Activated CD8-positive, alpha-beta memory T cell treated with anti-CD3 and anti-CD28 coated beads for 24 hours (primary cell): ENCODE data around the gene PNPLA6.
"Not testable (repeated sequence)": the region's sequence is repeated elsewhere in the genome, so short reads cannot be mapped to it uniquely, and the experiment has no call there.

Experiments used
- DNase-seq: peaks from one replicate; pipeline ENCODE4 v3.0.0-alpha.2; 2020

PNPLA6 gene

DNA sequence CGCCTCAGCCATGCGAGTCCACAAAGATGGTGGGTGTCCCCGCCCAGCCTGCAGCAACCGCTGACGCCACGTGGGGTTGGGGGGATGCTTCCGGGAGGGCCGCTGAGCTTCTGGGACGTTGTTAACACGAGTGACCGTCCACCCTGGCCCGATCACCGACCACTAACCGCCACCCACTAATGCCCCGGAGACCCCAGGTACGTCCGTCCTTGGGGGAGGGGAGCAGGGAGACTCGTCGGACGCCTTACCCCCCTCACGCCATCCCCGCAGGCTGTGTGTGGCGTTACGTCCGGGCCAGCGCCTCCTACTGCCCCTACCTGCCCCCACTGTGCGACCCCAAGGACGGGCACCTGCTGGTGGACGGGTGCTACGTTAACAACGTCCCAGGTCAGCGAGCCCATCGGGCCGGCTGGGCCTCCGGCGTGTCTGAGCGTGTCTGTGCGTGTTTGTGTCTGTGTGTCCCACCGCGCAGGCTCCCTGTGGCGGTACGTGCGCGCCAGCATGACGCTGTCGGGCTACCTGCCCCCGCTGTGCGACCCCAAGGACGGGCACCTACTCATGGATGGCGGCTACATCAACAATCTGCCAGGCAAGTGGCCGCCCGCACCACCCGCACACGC lies 21.3 kb downstream of the PNPLA6 start:
- no peak for DNase-seq

DNA sequence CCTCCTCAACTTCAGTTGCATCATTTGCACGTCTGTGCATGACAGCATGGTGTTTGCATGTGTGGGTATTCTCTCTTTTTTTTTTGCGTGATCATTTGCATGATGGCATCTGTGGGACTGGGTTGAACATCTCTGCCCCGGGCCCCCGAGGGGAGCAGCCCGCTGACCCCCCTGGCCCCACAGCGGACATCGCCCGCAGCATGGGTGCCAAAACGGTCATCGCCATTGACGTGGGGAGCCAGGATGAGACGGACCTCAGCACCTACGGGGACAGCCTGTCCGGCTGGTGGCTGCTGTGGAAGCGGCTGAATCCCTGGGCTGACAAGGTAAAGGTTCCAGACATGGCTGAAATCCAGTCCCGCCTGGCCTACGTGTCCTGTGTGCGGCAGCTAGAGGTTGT lies 23.1 kb downstream of the PNPLA6 start:
- DNase-seq = no peak

DNA sequence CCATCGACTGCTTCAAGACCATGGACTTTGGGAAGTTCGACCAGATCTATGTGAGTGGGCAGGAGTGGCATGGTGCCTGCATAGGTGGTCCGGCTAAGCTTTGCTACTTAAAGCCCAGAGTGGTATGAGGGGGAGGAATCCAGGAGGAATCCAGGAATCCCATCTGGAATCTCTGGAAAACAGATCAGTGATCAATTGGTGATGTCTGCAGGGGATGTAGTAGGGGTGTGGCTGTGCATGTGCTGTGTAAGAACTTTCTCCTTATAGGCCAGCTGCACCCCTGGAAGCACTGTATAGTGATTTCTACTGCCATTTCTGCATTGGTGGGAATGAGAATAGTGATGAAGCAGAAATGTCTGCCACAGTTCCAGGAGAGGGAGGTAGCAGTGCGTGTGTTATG lies 23.6 kb downstream of the PNPLA6 start:
- DNase-seq = no peak

DNA sequence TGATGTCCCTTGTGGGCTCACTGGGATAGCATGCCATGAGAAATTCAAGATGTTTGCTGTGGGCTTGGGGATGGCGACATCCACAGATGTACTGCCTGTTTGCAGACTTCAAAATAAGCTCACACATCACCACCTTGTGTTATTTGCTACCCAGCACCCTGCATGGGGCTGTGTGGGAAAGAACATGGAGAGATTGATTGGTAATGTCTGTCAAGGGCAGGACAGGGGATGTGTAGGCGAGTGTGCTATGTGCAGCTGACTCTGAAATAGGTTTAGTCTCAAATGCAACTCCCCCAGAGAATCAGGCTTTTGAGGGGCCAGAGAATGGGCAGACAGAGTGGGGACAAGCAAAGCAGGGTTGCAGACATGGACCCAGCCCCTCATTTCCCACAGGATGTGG lies 24.7 kb downstream of the PNPLA6 start:
- no peak for DNase-seq

DNA sequence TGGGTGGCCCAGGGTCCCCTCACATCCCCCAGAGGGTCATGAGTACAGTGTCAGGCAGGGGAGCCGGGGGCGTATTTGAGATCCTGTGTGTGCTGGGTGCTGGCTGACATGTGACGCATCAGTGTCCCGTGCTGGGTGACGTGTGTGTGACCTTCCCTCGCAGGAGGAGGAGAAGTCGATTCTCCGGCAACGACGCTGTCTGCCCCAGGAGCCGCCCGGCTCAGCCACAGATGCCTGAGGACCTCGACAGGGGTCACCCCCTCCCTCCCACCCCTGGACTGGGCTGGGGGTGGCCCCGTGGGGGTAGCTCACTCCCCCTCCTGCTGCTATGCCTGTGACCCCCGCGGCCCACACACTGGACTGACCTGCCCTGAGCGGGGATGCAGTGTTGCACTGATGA lies 25.8 kb downstream of the PNPLA6 start:
- no peak for DNase-seq

DNA sequence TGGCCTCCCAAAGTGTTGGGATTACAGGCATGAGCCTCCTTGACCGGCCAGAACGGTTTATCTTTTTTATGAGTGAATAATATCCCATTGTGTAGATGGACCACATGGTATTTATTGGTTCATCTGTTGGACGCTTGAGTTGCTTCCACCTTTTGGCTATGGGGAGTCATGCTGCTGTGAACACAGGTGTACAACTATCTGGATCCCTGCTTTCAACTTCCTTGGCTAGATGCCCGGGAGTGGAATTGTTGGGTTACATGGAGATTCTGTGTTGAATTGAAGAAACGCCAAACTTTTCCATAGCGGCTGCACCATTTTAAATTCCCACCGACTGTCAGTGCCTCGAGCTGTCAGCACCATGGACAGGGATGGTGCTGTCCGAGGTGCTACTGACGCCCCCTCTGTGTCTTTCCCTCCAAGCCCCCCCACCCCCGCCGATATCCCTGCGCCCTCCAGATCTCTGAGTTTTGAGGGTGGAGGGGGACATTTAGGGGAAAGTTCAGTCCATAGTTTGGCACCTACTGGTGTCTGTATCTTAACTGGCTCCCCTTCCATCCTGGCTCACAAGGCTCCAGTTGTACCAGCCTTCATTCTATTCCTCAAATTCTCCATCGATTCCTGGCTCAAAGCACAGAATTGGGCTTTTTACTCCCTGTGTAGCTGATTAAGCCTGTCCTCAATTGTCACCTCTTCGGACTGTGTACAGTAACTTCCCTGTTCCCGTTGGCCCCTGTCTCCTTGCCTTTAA lies 27.3 kb downstream of the PNPLA6 start:
- no peak for DNase-seq

DNA sequence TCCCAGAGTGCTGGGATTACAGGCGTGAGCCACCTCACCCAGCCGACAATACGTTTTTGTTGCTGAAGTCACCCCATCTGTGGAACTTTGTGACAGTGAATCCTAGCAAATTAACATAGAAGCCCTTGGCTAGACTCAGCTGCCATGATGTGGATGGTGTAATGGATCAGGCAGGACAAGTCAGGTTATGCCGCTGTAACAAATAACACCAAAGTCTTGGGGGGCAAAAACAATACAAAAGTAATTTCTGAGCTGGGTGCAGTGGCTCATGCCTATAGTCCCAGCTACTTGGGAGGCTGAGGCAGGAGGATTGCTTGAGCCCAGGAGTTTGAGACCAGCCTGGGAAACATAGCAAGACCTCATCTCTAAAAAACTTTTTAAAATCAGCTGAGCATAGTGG lies 29.3 kb downstream of the PNPLA6 start:
- no peak for DNase-seq

DNA sequence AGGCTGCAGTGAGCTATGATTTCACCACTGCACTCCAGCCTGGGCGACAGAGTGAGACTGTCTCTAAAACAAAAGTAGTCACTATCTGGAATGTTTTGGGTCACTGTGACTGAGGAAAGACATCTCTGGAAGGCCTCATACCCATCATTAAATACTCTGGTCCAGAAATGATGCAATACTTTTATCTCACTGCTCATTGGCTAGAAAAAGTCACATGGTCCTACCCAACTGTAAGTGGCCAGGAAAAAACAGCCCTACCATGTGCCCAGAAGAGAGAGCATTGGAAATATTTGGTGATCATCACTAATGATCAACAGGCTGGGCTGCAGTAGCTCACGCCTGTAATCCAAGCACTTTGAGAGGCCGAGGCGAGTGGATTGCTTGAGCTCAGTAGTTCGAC lies 29.8 kb downstream of the PNPLA6 start:
- DNase-seq = no peak

DNA sequence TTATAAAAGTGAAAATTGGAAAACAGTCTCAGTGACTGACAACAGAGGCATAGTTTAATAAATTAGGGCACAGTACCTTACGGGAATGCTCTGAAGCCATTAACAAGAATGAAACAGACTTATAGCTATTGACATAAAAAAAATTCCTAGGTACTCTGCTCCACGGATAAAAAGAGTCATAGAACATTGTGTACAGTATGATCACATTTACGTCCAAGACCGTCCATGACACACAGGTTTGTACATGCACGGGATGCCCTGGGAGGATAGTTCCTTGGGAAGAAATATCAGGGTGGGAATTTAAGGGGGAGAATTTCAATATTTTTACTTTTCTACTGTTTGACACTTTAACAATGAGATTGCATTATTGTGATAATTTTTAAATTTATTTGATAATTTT lies 35.2 kb downstream of the PNPLA6 start:
- DNase-seq = no peak

DNA sequence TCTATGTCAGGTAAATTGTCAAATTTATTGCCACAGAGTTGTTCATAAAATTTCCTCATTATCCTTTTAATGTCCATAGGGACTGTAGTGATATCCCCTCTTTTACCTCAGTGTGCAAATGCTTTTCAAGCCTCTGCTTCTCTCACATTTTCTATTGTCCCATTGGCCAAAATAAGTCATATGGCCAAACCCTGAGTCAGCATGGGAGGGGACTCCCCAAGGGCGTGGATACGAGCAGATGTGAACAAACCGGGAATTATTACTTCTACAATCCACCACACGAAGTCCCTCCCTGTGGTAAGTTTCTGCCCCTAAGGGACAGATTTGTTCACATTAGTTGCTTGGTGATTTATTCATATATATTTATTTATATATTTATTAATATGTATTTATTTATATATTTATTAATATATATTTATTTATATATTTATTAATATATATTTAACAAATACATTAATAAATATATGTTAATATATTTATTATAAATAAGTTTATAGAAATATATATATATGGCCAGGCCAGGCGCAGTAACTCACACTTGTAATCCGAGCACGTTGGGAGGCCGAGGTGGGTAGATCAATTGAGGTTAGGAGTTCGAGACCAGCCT lies 40.0 kb downstream of the PNPLA6 start:
- DNase-seq = no peak

DNA sequence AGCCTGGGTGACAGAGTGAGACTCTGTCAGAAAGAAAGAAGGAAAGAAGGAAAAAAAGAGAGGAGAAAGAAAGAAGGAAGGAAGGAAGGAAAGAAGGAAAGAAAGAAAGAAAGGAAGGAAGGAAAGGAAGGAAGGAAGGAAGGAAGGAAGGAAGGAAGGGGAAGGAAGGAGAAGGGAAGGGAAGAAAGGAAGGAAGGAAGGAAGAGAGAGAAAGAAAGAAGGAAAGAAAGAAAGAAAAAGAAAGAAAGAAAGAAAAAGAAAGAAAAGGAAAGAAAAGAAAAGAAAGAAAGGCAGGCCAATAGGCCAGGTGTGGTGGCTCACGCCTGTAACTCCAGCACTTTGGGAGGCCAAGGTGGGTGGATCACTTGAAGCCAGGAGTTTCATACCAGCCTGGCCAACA lies 41.9 kb downstream of the PNPLA6 start:
- not testable (repeated sequence) for DNase-seq

DNA sequence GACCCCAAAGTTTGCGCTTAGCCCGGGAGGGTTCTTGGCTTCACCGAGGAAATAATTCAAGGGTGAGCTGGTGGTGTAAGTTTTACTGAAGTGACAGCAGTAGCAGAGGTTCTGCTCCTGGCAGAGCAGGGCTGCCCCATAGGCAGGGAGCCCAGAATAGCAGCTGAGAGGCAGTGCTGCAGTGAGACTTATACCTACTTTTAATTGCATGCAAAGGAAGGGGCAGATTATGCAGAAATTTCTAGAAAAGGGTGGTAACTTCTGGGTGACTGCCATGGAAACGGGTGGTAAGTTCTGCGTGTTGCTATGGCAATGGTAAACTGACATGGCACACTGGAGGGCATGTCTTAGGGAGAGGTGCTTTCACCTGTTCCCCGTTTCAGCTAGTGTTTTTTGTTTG lies 42.6 kb downstream of the PNPLA6 start:
- DNase-seq = no peak

DNA sequence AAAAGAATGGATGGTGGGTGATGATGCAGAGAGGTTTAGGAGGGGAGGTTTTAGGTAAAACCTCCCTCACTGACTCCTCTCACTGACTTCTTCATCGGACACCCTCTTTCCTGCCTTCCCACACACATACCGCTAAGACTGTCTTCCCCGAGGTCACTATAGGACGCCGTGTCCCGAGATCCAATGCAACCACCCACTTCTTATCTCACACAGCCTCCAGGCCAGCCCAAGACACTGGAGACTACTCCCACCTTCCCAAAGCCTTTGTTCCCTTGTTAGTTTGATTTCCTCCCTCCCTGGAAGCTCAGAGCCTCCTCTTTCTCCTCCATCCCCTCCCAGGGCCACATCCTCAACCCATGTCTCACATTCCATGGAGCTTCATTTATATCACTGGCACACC lies 43.7 kb downstream of the PNPLA6 start:
- no peak for DNase-seq

DNA sequence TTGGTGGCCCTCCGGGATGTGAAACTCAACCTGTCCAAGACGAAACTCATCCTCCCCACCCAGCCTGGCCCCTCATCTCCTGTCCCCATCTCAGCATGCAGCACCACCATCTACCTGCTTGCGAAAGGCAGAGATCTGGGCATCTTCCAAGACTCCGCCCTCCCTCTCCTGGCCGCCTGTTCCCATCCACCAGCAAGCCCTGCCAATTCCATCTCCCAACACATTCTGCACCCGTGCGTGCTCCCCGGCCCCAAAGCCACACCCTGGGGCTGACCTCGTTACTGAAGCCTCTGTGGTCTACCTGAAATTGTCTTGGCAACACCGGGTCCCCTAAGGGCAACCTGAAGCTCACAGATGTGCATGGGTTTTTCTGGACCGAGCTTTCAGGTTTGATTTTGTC lies 46.9 kb downstream of the PNPLA6 start:
- DNase-seq = no peak

DNA sequence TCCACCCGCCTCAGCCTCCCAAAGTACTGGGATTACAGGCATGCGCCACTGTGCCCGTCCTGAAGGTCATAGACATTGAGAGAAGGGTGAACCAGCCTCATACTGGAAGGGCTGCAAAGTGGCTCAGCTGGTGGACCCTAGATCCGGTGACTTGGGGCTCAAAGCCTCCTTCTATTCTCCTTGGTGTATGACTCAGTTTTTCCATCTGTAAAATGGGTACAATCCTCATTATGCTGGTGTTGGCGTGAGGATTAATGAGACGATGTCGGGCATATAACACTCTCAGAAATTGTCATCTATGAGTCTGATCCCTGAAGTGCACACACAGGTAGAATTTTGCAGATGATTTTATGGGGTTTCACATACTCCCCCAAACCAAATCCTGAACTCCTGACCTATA lies 54.3 kb downstream of the PNPLA6 start:
- DNase-seq = no peak

DNA sequence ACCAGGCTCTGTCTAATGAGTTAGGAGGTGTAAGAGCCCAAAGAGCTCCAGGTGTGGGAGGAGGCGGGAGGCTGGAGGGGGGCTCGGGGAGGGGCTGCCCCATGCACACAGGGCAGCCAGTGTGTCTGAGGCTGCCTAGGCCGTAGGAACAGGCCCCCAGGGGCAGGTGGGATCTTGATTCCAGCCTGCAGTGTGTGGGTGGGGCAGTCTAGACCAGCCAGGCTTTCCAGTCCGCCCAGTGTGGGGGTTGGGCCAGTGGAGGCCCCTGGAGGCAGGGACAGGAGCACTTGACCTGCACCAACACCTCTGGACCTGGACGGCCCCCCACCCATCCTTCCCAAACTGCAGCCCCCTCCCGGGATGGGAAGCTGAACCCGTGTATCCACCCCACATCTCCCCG lies 54.7 kb downstream of the PNPLA6 start:
- DNase-seq = no peak

DNA sequence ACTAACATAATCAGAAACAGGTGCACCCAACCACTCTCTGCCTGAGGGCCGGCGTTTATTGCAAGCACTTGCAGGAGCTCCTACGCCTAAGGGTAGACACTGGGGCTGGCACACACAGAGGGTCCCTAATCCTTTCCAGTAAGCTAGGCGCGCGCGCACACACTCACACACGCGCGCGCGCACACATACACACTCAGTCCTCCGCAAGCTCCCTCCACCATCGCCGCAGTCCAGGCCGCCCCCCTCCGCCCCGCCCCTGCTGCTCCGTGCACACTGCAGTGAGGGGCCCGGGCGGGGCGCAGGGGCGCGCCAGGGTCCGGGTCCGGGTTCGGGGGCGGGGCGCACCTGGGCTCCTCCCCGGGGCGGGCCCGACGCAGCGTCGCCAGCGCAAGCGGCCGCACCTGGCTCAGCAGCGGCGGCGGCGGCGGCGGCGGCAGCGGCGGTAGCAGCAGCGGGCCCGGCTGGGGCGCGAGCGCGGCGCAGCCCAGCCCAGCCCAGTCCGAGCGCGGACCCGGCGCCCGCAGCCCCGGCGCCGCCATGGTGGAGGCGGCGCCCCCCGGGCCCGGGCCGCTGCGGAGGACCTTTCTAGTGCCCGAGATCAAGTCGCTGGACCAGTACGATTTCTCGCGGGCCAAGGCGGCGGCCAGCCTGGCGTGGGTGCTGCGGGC lies 60.1 kb downstream of the PNPLA6 start, which contains the start of gene CAMSAP3:
TSS of gene CAMSAP3 (plus strand) at position 398 of the 668 bp plus-strand sequence. CDS start at position 538, 140 bp downstream.
- peak; percentile 74 for DNase-seq

DNA sequence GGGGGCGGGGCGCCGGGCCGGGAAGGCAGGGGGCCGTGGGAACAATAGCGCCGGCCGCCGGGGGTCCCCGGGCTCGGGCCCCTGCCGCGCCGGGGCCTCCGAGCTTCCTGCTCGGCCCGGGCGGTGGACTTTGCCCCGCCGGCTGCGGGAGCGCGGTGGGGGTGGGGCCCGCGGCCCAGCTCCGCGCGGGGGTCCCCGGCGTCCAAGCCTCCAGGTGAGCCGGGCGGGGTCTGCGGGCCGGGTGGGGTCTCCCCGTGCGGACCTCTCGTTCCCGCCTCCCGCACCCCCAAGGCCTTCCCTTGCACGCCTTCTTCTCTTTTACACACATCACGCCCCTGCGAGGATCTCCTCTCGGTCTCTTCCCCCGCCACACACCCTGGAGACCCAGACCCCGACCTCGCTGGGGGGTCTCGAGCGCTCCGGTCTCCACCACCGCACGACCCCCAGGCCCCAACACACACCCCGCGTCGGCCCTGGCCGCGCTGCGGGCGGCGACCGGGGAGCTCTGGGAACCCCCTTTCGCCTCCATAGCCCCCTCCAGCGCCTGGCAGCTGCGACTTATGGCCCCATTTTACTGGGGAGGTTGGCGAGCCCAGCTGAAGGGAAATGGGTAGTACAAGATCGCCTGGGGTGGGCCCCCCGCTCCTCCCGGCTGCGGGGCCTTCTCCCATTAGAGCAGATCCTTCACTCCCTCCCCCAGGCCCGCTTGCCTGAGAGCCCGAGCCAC lies 60.9 kb downstream of the PNPLA6 start:
- DNase-seq = no peak

DNA sequence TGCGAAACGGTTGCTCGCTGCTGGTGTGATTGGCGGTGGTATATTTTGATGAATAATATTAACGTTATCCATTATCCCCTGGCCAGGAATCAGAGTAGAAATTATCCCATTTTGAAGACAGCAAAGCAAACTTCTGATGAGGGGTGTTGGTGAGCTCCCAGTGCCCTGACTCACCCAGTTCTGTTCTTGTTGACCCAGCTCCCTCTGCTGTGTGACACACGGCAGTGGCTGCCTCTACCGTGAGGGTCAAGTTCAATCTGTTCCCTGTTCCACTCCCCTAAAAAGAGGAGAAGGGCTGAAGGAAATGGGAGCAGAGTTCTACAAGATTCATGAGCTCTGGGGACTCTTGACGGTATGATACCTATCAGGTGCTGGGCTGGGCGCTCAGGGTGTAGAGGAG lies 62.2 kb downstream of the PNPLA6 start:
- DNase-seq = no peak

DNA sequence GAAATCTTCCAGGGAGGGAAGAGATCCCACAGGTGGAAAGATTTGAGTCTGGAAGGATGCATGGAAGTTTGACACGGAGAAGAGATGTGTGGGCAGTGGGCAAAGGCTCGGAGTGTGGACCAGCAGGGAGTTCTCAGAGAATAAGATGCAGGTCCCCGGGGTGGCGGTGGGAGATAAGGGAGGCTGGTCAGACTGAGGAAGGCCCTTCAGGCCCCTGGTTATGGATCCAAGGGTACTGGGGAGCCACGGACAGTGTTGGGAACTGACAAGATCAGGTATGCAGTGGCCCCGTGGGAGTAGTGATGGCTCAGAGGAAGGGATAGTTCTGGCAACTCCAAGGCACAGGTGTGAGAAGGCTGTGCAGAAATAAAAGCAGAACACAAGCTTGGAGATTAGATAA lies 62.7 kb downstream of the PNPLA6 start:
- no peak for DNase-seq

DNA sequence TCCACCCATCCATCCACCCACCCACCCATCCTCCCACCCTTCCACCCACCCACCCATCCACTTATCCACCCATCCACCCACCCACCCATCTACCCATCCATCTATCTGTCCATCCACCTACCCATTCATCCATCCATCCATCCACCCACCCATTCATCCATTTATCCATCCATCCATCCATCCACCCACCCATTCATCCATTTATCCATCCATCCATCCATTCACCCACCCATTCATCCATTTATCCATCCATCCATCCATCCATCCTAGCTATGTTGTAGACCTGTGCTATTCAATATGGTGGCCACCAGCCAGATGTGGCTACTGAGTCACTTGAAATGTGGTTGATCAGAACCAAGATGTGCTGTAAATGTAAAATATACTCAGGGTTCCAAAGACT lies 65.2 kb downstream of the PNPLA6 start:
- DNase-seq = no peak

DNA sequence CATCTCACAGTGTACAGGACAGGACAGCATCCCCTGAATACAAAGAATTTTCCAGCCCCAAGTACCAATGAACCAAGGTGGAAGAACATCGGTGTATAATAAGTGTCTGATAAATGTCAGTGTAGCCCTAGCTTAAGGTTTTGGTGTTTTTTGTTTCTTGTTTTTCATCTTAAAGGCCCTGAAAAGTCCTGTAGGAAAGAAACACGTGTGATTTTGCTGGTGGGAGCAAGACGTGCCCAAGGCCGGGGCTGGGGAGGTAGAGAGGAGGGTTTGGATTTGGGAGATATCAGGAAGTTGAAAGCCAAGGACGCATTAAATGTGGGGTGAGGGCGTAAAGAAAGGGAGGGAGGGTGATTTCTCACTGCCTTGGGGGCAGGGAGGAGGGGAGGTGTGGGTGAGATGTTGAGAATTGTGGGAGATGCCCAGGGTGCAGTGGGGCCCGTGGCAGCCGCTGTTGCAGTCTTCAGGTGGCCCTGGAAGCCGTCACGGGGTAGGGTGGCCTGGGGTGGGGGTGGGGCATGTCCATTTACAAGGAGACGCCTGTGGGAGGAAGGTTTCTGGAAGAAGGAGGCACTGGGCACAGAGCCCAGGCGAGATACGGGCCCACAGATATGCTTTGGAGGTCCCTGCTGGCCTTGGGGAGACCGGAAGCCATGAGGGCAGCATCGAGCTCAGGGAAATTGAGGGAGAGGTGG lies 66.9 kb downstream of the PNPLA6 start:
- no peak for DNase-seq
